H1 (cell line): ENCODE data around the gene NAV2. TPM values are rescaled to one million over a fixed set of nuclear protein-coding genes. Genes with fewer than 3 reads are reported as not detected.

Experiments used
- ATF3 ChIP-seq: IDR thresholded peaks from 2 replicates; pipeline ENCODE4 v1.6.1; 2011; ENCODE audit warnings: low read depth, mild to moderate bottlenecking, low read length; ENCODE audit not compliant: insufficient read depth
- BACH1 ChIP-seq: IDR thresholded peaks from 2 replicates; pipeline ENCODE4 v1.6.1; 2012; ENCODE audit warnings: low read length, improper control_type of control experiment
- CREB1 ChIP-seq: IDR thresholded peaks from 2 replicates; pipeline ENCODE4 v1.6.1; 2012; ENCODE audit warnings: inconsistent platforms
- SP1 ChIP-seq: IDR thresholded peaks from 2 replicates; pipeline ENCODE4 v1.6.1; 2011; ENCODE audit warnings: low read depth, low read length
- SP2 ChIP-seq: IDR thresholded peaks from 2 replicates; pipeline ENCODE4 v1.6.1; 2012; ENCODE audit warnings: mild to moderate bottlenecking, low read length, inconsistent platforms
- SUZ12 ChIP-seq: fragments of 200-600 bp; sonication (generic); IDR thresholded peaks from 2 replicates; pipeline ENCODE4 v1.6.1; 2012; ENCODE audit warnings: mild to moderate bottlenecking, inconsistent platforms, low read length, moderate library complexity, mixed read lengths
- polyA plus RNA-seq, 7 experiments: library from polyadenylated mRNA; depleted of rRNA in 3 of 7; stranded (reverse) in 5 of 7; unstranded in 2 of 7; fragments of >200 nt in 5 of 7; fragments of 200-250 nt in 2 of 7; gene quantifications; 1 replicate in 5 of 7; 2 replicates in 1 of 7; 4 replicates in 1 of 7; pipeline versions ENCODE4 v1.2.1 to v1.2.3, GENCODE V29; 2011 to 2013; ENCODE audit warnings: missing spikeins in 2 of 7, mixed read lengths in 2 of 7
- total RNA-seq: library from RNA; stranded (reverse); fragmentation: NEBNext Ultra II Directional; extraction: Animal tissue kit (Norgen Biotek cat#: 25700); gene quantifications from 2 replicates; pipeline ENCODE4 v1.2.1, GENCODE V29; 2021

Gene NAV2
- total and polyA plus RNA-seq, 2 of the 8 experiments (the other 6 are each of a cell fraction or from before 2014, with no cell fraction given): 35.6 to 73.6 TPM

- TF ChIP-seq BACH1: no peak
- TF ChIP-seq SP1: no peak
- TF ChIP-seq SP2: no peak
- TF ChIP-seq CREB1: no peak
- no peak for TF ChIP-seq SUZ12
- no peak for TF ChIP-seq ATF3
These were observed 56.2 kb downstream of the NAV2 start (continued) for GRCh38 chr11:19768815-19769214.
